ENCODE measurements around the gene P3H4.

DNA sequence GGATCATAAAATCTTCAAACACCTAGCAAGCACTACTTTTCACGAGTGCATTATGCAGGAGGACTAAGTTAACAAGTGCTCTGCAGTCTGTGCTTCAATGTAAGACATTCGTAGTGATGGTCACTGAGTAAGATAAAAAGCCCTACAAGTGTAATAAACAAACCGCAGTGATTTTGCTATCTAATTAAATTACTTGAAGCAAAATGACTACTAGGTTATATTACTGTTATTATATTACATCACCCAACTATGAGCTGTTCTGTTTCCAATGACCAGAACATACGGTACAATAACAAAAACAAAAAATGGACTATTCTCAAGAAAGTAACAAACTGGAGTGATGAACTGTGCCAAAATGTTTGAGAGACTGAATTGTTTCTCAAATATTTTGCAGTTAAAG is 37.0 kb upstream of the P3H4 start:
- TF ChIP-seq, protein P1, sequence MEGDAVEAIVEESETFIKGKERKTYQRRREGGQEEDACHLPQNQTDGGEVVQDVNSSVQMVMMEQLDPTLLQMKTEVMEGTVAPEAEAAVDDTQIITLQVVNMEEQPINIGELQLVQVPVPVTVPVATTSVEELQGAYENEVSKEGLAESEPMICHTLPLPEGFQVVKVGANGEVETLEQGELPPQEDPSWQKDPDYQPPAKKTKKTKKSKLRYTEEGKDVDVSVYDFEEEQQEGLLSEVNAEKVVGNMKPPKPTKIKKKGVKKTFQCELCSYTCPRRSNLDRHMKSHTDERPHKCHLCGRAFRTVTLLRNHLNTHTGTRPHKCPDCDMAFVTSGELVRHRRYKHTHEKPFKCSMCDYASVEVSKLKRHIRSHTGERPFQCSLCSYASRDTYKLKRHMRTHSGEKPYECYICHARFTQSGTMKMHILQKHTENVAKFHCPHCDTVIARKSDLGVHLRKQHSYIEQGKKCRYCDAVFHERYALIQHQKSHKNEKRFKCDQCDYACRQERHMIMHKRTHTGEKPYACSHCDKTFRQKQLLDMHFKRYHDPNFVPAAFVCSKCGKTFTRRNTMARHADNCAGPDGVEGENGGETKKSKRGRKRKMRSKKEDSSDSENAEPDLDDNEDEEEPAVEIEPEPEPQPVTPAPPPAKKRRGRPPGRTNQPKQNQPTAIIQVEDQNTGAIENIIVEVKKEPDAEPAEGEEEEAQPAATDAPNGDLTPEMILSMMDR (IDR thresholded peaks at IDR 0.05): no peak
- no peak for TF ChIP-seq POLR2A (IDR thresholded peaks at IDR 0.05)

All from upper lobe of left lung (tissue), 4 donors.